ENCODE measurements around the gene ABHD17B.
A peak's percentile ranks its signal among the peaks of the same experiment; 100 is the strongest.

The ABHD17B gene

GRCh38 chr9:71876106-71876505 is 34.9 kb downstream of the ABHD17B start:
- DNase-seq (ENCODE audit: low spot score): no peak
- no peak for TF ChIP-seq CTCF (IDR thresholded peaks at IDR 0.05; ENCODE audit: extremely low read depth, missing control alignments)

GRCh38 chr9:71875345-71875744 is 35.6 kb downstream of the ABHD17B start:
- no peak for TF ChIP-seq CTCF (IDR thresholded peaks at IDR 0.05; ENCODE audit: extremely low read depth, missing control alignments)
- DNase-seq (ENCODE audit: low spot score): no peak

- no peak for DNase-seq (ENCODE audit: low spot score)
- TF ChIP-seq CTCF (IDR thresholded peaks at IDR 0.05; ENCODE audit: extremely low read depth, missing control alignments): no peak
Measured at GRCh38 chr9:71863631-71864030, 47.4 kb downstream of the ABHD17B start.

- TF ChIP-seq CTCF (IDR thresholded peaks at IDR 0.05; ENCODE audit: extremely low read depth, missing control alignments): no peak
- DNase-seq (ENCODE audit: low spot score): no peak
Measured at GRCh38 chr9:71861618-71862017, 49.4 kb downstream of the ABHD17B start.

GRCh38 chr9:71859939-71860338 is 51.1 kb downstream of the ABHD17B start:
- no peak for TF ChIP-seq CTCF (IDR thresholded peaks at IDR 0.05; ENCODE audit: extremely low read depth, missing control alignments)
- no peak for DNase-seq (ENCODE audit: low spot score)

GRCh38 chr9:71858812-71859211 is 52.2 kb downstream of the ABHD17B start:
- no peak for TF ChIP-seq CTCF (IDR thresholded peaks at IDR 0.05; ENCODE audit: extremely low read depth, missing control alignments)
- DNase-seq (ENCODE audit: low spot score): peak; percentile 26

GRCh38 chr9:71858102-71858798 is 52.7 kb downstream of the ABHD17B start:
- TF ChIP-seq CTCF (IDR thresholded peaks at IDR 0.05; ENCODE audit: extremely low read depth, missing control alignments): no peak
- DNase-seq (ENCODE audit: low spot score): no peak
